Glutamatergic neuron (in vitro differentiated cells): ENCODE measurements around the gene ZNF79. TPM values are rescaled to one million over a fixed set of nuclear protein-coding genes. Genes with fewer than 3 reads are reported as not detected.
"Not testable (repeated sequence)": the region's sequence is repeated elsewhere in the genome, so short reads cannot be mapped to it uniquely, and the experiment has no call there.

Source experiments
- DNase-seq: peaks from one replicate; pipeline ENCODE4 v3.0.0; 2022
- H3K27ac Mint-ChIP-seq: one replicate; pipeline ENCODE4 v1.8.0; 2020; ENCODE audit warnings: mild to moderate bottlenecking, mixed read lengths, inconsistent platforms; ENCODE audit not compliant: unreplicated experiment
- H3K27me3 Mint-ChIP-seq: one replicate; pipeline ENCODE4 v1.8.0; 2020; ENCODE audit warnings: mild to moderate bottlenecking, moderate library complexity, mixed read lengths, inconsistent platforms; ENCODE audit not compliant: unreplicated experiment
- H3K36me3 Mint-ChIP-seq: one replicate; pipeline ENCODE4 v1.8.0; 2020; ENCODE audit warnings: mild to moderate bottlenecking, mixed read lengths, inconsistent platforms; ENCODE audit not compliant: unreplicated experiment
- H3K4me1 Mint-ChIP-seq: one replicate; pipeline ENCODE4 v1.8.0; 2020; ENCODE audit warnings: mild to moderate bottlenecking, low read depth, mixed read lengths, inconsistent platforms; ENCODE audit not compliant: unreplicated experiment
- H3K4me3 Mint-ChIP-seq: one replicate; pipeline ENCODE4 v1.8.0; 2020; ENCODE audit warnings: mild to moderate bottlenecking, mixed read lengths, inconsistent platforms; ENCODE audit not compliant: unreplicated experiment
- H3K9me3 Mint-ChIP-seq: one replicate; pipeline ENCODE4 v1.8.0; 2020; ENCODE audit warnings: mild to moderate bottlenecking, moderate library complexity, mixed read lengths, inconsistent platforms; ENCODE audit not compliant: unreplicated experiment
- total RNA-seq: library from RNA; stranded (reverse); fragmentation: NEBNext Ultra II Directional; extraction: Animal tissue kit (Norgen Biotek cat#: 25700); gene quantifications from one replicate; pipeline ENCODE4 v1.2.1, GENCODE V29; 2021; ENCODE audit not compliant: unreplicated experiment
- TF ChIP-seq, protein P1 (sequence below): fragments of 200-600 bp; sonication (generic); IDR thresholded peaks from one replicate; pipeline ENCODE4 v1.5.0; 2021; ENCODE audit not compliant: partially characterized antibody, unreplicated experiment

The ZNF79 gene
- total RNA-seq, 1 donor from 2014 or later: 10.0 TPM

DNA sequence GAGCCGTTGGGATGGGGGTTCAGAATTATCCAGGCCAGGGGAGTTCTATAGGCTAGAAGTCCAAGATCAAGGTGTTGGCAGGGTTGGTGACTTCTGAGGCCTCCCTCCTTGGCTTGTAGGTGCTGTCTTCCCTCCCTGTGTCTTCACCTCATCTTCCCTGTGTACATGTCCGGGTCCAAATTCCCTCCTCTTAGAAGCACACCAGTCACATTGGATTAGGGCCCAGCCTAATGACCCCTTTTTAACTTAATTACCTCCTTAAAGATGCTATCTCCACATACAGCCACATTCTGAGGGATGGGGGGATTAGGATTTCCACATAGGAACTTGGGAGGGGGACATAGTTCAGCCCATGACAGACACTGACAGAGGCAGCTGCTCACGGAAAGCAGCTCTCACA lies 39.2 kb downstream of the ZNF79 start:
- TF ChIP-seq, protein P1, sequence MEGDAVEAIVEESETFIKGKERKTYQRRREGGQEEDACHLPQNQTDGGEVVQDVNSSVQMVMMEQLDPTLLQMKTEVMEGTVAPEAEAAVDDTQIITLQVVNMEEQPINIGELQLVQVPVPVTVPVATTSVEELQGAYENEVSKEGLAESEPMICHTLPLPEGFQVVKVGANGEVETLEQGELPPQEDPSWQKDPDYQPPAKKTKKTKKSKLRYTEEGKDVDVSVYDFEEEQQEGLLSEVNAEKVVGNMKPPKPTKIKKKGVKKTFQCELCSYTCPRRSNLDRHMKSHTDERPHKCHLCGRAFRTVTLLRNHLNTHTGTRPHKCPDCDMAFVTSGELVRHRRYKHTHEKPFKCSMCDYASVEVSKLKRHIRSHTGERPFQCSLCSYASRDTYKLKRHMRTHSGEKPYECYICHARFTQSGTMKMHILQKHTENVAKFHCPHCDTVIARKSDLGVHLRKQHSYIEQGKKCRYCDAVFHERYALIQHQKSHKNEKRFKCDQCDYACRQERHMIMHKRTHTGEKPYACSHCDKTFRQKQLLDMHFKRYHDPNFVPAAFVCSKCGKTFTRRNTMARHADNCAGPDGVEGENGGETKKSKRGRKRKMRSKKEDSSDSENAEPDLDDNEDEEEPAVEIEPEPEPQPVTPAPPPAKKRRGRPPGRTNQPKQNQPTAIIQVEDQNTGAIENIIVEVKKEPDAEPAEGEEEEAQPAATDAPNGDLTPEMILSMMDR: no peak
- peaks cover 3% of the 10 kb centered on the region for H3K9me3 Mint-ChIP-seq
- DNase-seq: no peak
- no peaks in the 10 kb centered on the region for H3K4me1 Mint-ChIP-seq
- H3K36me3 Mint-ChIP-seq: peaks cover 10% of the 10 kb centered on the region
- H3K27me3 Mint-ChIP-seq: peaks cover 2% of the 10 kb centered on the region
- H3K27ac Mint-ChIP-seq: no peak overlapping the region
- no peak overlapping the region for H3K4me3 Mint-ChIP-seq

DNA sequence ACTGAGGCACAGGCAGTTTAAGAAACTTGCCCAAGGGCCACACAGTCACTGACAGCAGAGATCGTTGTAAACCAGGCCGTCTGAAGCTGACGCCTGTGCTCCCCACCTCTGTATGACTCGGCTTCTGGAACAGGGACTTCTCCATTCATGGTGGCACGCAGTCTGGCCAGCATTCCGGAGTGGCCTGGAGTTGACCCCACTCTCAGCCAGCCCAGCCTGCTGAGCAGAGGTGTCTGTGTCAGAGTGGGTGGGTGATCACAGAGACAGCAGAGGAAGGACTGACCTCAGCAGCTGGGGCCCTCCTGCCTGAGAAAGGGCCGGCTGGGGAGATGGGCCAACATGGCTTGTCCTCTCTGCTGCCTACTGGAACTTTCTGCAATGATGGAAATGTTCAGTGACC lies 39.7 kb downstream of the ZNF79 start:
- TF ChIP-seq, protein P1: no peak
- no peak overlapping the region for H3K4me3 Mint-ChIP-seq
- H3K36me3 Mint-ChIP-seq: peaks cover 10% of the 10 kb centered on the region
- DNase-seq: no peak
- peaks cover 2% of the 10 kb centered on the region for H3K27me3 Mint-ChIP-seq
- H3K27ac Mint-ChIP-seq: no peak overlapping the region
- H3K4me1 Mint-ChIP-seq: no peaks in the 10 kb centered on the region
- peaks cover 3% of the 10 kb centered on the region for H3K9me3 Mint-ChIP-seq

DNA sequence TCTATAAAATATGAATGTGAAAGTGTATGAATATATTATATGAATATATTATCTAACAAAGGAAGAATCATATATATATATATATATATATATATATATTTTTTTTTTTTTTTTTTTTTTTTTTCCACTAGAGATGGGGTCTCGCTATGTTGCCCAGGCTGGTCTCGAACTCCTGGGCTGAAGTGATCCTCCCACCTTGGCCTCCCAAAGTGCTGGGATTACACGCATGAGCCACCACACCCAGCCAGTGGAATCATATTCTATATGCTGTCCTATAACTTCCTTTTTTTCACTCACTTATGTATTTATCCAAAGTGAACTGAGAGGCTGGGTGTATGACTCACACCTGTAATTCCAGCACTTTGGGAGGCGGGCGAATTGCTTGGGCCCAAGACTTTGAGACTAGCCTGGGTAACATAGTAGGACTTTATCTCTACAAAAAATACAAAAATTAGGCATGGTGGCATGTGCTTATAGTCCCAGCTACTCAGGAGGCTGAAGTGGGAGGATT lies 42.3 kb downstream of the ZNF79 start:
- DNase-seq, H3K4me3 Mint-ChIP-seq, H3K9me3 Mint-ChIP-seq, H3K36me3 Mint-ChIP-seq, H3K27me3 Mint-ChIP-seq, H3K4me1 Mint-ChIP-seq, H3K27ac Mint-ChIP-seq: not testable (repeated sequence)

DNA sequence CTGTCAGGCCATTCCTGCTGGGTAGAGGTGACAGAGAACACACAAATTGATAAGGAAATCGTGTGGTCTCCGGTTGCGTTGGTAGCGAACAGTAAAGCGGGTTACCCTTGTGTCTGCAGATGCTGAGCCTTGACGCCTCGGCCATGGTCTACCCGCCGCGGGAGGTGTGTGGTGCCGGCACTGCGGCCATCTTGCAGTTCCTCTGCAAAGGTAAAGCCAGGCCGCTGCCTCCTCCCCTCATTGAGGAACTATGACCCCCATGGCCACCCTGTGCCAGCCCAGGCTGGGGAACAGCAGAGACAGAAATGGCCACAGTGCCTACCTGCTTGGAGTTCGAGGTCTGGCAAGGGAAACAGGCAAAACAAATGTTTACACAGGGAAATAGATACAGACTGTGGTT lies 43.4 kb downstream of the ZNF79 start:
- Mint-ChIP-seq H3K36me3 (peaks cover 6% of the 10 kb centered on the region), H3K27ac (no peak overlapping the region), H3K4me3 (no peak overlapping the region), H3K4me1 (no peaks in the 10 kb centered on the region), H3K9me3 (peaks cover under 1% of the 10 kb centered on the region), H3K27me3 (no peaks in the 10 kb centered on the region)
- TF ChIP-seq, protein P1: no peak
- no peak for DNase-seq

DNA sequence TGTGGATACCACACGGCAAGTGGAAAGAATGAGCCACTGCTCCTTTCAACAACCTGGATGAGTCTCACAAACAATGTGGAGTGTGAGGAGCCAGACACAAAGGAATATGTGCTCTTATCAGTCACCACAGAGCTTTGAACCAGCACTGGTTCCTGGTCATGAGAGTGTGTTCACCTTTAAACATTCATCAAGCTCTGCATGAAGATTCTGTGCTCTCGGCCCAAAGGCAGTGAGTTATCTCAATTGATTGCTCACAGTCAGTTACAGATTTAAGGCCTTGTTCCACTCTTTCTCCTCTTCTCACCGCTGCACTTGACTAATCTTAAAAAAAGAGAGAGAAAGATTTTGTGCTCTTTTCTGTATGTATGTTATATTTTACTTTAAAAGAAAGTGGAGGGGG lies 46.5 kb downstream of the ZNF79 start:
- Mint-ChIP-seq H3K4me3 (no peak overlapping the region), H3K4me1 (no peaks in the 10 kb centered on the region), H3K9me3 (peaks cover 1% of the 10 kb centered on the region), H3K27me3 (no peaks in the 10 kb centered on the region), H3K27ac (no peak overlapping the region), H3K36me3 (peaks cover 10% of the 10 kb centered on the region)
- DNase-seq: no peak
- TF ChIP-seq, protein P1: no peak

DNA sequence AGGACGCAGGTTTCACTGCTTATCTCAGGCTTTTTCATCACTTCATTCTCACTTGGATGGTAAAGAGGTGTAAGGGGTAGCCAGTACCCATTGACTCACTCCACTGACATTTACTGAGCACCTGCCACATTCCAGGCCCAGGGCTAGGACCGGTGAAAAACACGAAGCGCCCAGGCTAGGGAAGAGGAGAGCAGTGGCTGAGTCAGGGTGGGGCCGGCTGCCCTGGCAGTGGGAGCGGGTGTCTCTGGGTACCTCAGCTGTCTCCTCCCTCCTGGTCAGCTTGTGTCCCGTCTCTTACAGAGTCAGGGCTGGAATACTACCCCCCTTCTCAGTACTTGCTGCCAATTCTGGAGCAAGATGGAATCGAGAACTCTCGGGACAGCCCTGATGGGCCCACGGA lies 49.3 kb downstream of the ZNF79 start:
- Mint-ChIP-seq H3K27me3 (no peaks in the 10 kb centered on the region), H3K36me3 (peaks cover 8% of the 10 kb centered on the region), H3K4me1 (no peaks in the 10 kb centered on the region), H3K9me3 (peaks cover 1% of the 10 kb centered on the region), H3K4me3 (no peak overlapping the region), H3K27ac (no peak overlapping the region)
- no peak for DNase-seq
- TF ChIP-seq, protein P1: no peak
